Muscle of back (tissue), 11 donors: Measurements from ENCODE around the gene NAALADL2. TPM values are rescaled to one million over a fixed set of nuclear protein-coding genes. Genes with fewer than 3 reads are reported as not detected.
"Not testable (repeated sequence)": the region's sequence is repeated elsewhere in the genome, so short reads cannot be mapped to it uniquely, and the experiment has no call there.

Source experiments
- DNase-seq, 3 donors: peaks; one replicate each; pipeline versions ENCODE4 v3.0.0 to v3.0.0-alpha.2; 2013
- polyA plus RNA-seq, 10 donors: library from polyadenylated mRNA; unstranded; fragments of 120-200 nt; gene quantifications; one replicate each; pipeline ENCODE4 v1.2.1, GENCODE V29; 2013; ENCODE audit not compliant: insufficient read length in 10 of 10

NAALADL2 gene
- polyA plus RNA-seq, 10 donors = 5.7 to 13.7 (median 8.8) TPM

DNA sequence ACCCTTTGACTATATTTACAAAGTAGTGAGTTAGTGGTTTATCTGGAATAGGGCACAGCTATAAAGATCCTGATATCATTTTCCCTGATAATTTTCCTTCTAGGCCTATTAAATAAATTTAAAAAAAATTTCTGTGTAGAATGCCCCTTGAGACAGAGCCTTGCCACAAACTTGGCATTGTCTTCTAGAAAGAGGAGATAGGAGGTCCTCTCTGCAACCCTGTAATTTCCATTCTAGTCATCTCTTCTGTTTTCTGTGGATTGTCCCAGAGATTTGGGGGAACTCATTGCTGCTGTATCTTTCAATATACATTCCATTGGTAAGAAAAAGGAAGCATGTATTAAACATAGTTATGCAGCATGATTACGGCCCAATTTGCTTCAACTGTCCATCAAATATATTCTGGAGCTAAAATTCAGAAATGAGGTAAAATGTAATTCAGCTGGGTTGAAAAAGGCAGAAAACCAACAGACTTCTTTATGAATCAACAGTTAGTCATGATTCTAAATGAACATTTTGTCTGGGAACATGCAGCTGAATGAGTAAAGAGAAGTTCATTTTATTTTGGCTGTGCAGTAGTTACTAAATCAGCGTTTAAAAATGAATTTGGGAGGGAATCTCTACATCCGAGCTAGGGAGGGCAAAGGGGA is 401.1 kb downstream of the NAALADL2 start:
- DNase-seq = no peak

DNA sequence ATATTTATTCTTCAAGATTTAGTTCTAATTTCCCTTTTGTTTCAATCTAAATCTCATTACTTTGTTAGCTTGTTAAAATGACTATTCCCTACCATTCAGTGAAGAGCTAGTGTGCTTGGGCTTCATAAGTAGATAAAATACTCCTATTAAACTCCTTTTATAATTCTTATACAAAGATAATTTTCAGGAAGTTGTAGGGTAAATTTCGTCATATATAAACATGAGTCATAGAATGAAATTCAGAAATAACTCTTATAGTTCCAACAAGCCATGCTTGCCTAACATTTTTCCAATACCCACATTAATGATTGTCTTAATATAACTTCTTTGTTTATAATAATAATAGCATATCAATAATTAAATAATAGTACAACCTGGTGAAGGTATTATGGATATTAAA is 407.3 kb downstream of the NAALADL2 start:
- no peak for DNase-seq

GRCh38 chr3:175267121-175267531 is 408.0 kb downstream of the NAALADL2 start:
- no peak for DNase-seq

DNA sequence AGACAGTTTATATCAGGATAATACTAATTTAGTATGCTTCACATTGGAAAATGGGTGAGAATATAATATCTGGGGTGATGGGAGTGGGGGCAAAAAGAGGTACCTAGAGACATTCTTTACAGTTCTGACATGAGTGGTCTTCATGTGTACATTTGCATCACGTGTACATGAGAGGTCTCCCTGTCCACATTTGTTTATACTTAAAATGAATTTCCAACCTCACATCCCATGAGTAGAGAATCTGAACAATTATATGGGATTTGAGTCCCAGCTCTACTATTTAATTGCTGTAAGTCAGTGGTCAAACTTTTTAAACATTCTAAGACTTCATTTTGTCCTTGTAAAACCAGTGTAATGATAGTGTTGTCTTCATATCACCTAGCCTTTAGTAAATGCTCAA is 408.4 kb downstream of the NAALADL2 start:
- no peak for DNase-seq

- no peak for DNase-seq
Measured at GRCh38 chr3:175269394-175269793, 410.3 kb downstream of the NAALADL2 start.

GRCh38 chr3:175270198-175270837 is 411.2 kb downstream of the NAALADL2 start:
- DNase-seq = peak in 1 of 3 donors; percentile 29

DNA sequence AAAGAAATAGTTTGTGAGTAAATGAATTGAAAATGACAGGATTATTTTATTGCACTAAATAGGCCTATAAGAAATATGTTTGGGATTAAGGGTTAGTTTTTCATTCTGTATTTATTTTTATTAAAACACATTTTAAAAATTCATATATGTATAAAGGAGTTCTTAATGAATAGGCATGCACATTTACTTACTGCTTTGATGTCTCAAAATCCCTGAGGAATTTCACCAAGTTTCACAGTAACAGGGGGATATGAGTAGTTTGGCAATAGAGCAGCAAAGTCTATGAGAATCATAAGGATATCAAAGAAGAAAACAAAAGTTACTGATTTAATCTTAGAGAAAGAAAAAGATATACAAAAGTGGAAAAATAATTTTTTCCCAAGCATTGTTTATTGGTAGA is 411.7 kb downstream of the NAALADL2 start:
- no peak for DNase-seq

DNA sequence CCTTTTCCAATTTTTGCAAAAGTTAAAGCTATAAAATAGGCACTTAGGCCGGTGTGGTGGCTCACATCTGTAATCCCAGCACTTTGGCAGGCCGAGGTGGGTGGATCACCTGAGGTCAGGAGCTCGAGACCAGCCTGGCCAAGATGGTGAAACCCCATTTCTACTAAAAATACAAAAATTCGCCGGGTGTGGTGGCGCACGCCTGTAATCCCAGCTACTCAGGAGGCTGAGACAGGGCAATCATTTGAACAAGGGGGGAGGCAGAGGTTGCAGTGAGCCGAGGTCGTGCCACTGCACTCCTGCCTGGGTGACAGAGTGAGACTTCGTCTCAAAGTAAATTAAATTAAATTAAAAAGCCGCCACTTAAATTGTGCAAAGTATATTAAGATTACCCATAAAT is 412.3 kb downstream of the NAALADL2 start:
- not testable (repeated sequence) for DNase-seq

- DNase-seq = no peak
Measured at GRCh38 chr3:175272392-175272791, 413.3 kb downstream of the NAALADL2 start.

- DNase-seq = no peak
Measured at GRCh38 chr3:175273573-175273972, 414.4 kb downstream of the NAALADL2 start.

DNA sequence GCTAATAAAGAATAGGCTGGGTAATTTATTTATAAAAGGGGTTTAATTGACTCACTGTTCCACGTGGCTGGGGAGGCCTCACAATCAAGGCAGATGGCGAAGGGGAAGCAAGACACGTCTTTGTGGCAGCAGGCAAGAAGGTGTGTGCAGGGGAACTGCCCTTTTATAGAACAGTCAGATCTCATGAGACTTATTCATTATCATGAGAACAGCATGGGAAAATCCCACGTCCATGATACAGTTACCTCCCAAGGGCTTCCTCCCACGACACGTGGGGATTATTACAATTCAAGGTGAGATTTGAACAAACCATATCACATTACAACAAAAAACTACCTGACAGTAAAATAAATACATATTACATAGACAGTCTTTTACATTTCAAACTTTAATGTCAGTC is 414.9 kb downstream of the NAALADL2 start:
- DNase-seq = no peak

DNA sequence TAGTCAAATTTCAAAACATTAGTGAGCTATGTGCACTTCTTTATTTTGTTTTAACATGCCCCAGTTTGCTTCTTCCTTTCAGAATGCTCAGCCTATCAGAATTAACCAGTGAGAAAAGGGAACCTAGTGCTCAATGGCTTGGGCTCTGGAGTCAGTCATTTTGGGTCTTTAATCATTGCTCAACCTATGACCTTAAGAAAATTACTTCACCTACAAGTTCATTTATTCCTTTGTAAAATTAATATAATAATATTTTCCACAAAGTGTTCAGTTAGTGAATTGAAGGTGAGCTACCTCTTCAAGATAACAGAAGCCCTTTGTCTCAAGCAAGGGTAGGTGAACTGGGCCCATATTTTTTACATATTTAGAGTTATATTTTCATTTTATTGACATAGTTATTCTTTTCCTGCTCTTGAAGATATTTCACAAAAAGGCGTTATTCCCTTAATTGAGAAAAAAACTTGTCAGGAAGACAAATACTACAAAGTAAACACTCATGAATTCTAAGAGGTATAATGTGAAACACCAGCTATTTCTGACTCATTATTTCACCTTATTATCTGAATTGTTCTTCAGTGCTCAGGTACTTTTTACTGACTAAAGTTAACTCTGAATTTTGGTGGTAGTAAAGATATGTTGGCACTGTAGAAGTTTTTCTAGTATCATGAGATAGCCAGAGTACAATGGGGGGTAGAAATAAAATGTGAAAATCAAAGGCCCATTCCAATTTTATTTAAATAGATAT is 415.5 kb downstream of the NAALADL2 start:
- DNase-seq = no peak

- peak in 1 of 3 donors; percentile 77 for DNase-seq
Measured at GRCh38 chr3:175278680-175279079, 419.5 kb downstream of the NAALADL2 start.

DNA sequence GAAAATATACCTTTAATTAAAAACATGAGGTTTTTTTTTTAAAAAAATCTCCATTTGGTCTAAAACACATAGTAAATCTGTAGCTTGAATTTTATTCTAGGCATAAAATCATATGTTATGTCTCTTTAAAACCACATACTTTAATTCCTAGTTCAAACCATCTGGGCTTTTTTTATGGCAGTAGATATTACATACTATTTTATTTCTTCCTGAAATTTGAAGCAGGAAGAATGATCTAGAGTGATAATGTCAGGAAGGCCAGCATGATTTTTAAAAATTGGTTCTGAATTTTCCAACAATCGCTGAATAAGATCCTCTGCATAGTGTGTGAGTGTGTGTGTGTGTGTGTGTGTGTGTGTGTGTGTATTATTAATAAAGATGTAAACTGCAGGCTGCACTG is 420.3 kb downstream of the NAALADL2 start:
- DNase-seq = peak in 1 of 3 donors; percentile 38

DNA sequence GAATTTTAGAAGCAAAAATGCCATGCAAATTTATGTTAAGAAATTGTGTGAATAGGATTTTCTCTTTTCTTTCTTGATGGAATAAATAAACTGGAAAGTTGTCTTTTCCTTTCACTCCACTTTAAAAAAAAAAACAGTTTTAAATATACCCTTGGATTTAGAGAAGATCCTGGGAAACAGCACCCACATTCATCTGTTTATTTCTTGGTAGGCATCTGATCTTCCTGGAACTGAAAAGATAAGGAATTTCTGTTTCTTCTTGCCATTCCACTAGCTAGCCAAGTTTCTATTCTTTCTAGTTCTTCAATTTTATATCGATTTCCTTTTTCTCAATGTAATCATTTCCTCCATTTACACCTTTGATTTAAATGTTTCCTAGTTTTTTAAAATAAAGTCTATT is 420.8 kb downstream of the NAALADL2 start:
- DNase-seq = no peak

GRCh38 chr3:175287361-175287963 is 428.3 kb downstream of the NAALADL2 start:
- DNase-seq = no peak

- DNase-seq = peak in 2 of 3 donors; percentile 16 to 62
Measured at GRCh38 chr3:175288621-175289020, 429.5 kb downstream of the NAALADL2 start.

GRCh38 chr3:175294793-175295192 is 435.7 kb downstream of the NAALADL2 start:
- DNase-seq = no peak

DNA sequence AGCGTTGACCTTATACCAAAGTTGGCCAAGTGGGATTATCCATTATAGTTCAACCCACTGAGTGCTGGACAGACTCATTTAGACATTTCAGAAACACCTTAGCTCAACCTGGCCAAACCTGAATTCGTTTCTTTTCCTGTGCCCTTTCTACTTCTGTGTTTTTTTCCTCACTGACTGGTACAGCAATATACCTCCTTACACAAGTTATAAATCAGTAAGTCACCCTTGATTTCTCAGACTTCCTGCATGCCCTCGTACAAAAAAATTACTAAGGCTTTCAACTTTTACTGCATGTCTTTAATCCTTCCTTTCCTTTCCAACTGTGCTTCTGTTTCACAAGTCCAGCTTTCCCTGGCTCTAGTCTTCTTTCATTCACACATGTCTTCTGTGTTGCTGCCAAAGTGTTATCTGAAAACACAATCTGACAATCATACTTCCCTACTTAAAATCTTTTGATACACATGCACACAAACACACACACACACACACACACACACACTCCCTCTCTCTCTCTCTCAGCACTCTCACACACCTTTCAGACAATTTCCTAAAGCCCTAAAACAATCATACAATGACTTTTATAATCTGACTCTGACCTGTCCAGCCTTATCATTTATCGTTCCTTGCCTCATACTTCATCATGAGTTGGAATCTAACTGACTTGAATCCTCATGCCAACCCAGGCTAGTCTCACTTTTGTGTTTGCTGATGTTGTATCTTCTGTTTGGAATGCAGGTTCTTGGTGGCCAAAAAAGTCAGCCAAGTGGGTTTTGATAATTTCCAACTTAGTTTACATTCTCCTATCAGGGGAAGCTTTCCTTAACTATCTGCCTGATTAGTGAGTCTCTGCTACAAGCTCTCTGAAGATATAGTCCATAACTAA is 436.4 kb downstream of the NAALADL2 start:
- no peak for DNase-seq

GRCh38 chr3:175297216-175297615 is 438.1 kb downstream of the NAALADL2 start:
- peak in 1 of 3 donors; percentile 17 for DNase-seq

DNA sequence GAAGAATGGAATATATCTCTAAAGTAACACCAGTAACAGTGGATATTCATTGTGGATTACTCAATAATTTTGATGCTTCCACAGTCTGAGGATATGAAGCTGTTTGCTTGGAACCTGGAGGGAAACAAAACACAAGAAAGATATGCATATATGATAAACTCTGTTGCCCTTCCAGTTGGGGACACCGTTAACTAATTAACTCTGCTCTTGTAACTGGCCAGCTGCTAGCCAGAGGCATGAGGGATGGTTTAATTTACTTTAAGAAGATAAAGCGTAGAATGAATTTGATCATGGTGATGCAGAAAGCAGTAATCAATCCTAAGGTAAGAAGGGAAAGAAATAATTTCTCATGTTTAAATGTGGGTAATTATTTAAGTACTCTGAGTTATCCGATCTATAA is 442.6 kb downstream of the NAALADL2 start:
- no peak for DNase-seq
